GM12874 (cell line): ENCODE results near the gene TBL3.

Experiments used
- CTCF ChIP-seq: IDR thresholded peaks from 2 replicates; pipeline ENCODE4 v1.5.1; 2011; ENCODE audit warnings: low read depth, mild to moderate bottlenecking, control low read depth, low read length, moderate library complexity; ENCODE audit not compliant: insufficient read depth

The TBL3 gene

GRCh38 chr16:1971796-1972489 is at the start of gene TBL3:
TBL3 (plus strand) TSS chr16:1972053; CDS start chr16:1972165, 112 bp downstream.
- TF ChIP-seq CTCF: no peak

- TF ChIP-seq CTCF: no peak
Observed at GRCh38 chr16:1922357-1922756, 49.5 kb upstream of the TBL3 start.

- peak; percentile 47 for TF ChIP-seq CTCF
Observed at GRCh38 chr16:1923299-1924034, 48.4 kb upstream of the TBL3 start.

- no peak for TF ChIP-seq CTCF
Observed at GRCh38 chr16:1924095-1924494, 47.8 kb upstream of the TBL3 start.

GRCh38 chr16:1926271-1926670 is 45.6 kb upstream of the TBL3 start:
- no peak for TF ChIP-seq CTCF

- no peak for TF ChIP-seq CTCF
Observed at GRCh38 chr16:1929105-1929504, 42.7 kb upstream of the TBL3 start.

- TF ChIP-seq CTCF: peak; percentile 95
Observed at GRCh38 chr16:1929578-1930337, 42.1 kb upstream of the TBL3 start.
